T47D (cell line): ENCODE results near the gene RGL3.
"Not testable (repeated sequence)": the region's sequence is repeated elsewhere in the genome, so short reads cannot be mapped to it uniquely, and the experiment has no call there.

Experiments
- DNase-seq, 2 experiments: peaks; one replicate each; pipeline versions ENCODE4 v3.0.0 to v3.0.0-alpha.2; 2011 to 2012; ENCODE audit warnings: low read depth in 1 of 2, low spot score in 1 of 2
- JUND ChIP-seq: IDR thresholded peaks from 2 replicates; pipeline ENCODE4 v1.6.1; 2012; ENCODE audit warnings: low read depth
- in situ Hi-C: cut with HindIII; loops from 2 replicates; pipeline ENCODE4 v1.10.0; 2016; ENCODE audit warnings: low sequenced_read_pairs, low pct_unique_long_range_greater_than_20kb

The RGL3 gene

DNA sequence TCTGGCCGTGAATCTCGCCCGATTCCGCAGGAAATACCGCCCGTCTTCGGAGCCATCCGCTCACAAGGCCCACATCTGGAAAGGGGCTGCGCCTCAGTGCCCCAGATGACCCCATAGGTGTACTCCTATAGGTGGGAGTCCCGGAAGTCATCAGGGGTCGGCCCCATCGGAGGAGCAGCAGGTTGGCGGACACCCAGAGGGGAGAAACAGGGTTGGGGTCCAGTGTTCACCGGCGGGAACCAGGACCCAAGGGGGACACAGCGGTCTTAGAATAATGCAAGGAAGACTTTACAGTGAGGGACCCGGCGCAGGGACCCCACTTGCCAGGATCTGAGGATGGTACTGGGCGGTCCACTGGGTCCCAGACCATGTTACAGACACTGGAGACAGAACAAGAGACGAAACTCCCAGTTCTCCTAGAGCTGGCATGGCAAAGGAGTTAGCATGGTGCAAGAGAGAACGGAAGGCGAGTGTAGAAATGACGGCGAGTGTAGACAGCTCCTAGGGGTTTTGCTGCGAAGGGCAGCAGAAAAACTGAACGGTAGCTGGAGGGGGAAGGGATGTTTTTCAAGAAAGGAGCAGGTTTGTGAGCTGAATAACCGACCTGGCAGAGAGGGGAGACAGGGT, 4.2 kb upstream of the RGL3 start:
- TF ChIP-seq JUND, result no peak
- no peak for DNase-seq
- in situ Hi-C loops, result no loop called here

DNA sequence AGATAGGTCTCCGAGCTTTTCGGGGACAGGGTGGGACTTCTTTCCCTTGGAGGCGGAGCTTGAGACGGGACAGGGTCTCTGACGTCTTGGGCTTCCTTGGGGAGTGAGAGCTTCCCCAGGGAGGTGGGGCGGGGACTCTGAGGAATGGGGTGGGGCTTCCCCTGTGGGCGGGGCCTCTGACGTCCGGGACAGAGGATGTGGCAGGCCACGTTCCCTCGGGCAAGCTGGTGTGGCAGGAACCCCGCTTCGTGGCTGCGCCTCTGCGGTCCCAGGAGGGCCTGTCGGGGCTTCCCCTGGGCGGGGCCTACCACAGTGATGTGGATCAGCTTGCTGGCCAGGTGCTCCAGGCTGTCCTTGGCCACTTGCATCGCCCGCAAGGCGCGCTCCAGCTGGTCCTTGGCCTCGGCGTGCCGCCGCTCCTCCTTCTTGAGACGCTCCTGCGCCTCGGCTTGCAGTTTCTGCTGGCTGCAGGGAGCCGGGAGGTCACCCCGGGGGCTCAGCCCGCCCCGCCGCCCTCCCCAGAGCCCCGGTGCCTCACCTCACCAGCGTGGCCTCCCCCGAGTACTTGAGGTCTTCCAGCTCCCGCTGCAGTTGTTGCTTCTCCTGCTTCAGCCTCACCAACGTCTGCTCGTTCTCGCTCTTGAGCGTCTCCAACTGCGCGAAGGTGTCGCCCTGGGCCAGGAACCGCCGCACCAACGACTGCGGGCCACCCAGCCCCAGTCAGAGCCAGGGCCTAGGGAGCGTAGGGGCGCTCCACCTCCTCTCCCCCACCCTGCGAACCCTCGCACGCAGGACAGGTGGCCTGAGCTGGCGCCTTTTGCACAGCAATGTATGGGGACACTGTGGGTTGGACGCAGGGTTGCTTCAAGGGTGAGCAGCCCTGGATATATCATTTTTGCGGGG, 3.3 kb upstream of the RGL3 start:
- TF ChIP-seq JUND, result no peak
- DNase-seq, result peak; percentile 95 to 97
- in situ Hi-C loops, result no loop called here

DNA sequence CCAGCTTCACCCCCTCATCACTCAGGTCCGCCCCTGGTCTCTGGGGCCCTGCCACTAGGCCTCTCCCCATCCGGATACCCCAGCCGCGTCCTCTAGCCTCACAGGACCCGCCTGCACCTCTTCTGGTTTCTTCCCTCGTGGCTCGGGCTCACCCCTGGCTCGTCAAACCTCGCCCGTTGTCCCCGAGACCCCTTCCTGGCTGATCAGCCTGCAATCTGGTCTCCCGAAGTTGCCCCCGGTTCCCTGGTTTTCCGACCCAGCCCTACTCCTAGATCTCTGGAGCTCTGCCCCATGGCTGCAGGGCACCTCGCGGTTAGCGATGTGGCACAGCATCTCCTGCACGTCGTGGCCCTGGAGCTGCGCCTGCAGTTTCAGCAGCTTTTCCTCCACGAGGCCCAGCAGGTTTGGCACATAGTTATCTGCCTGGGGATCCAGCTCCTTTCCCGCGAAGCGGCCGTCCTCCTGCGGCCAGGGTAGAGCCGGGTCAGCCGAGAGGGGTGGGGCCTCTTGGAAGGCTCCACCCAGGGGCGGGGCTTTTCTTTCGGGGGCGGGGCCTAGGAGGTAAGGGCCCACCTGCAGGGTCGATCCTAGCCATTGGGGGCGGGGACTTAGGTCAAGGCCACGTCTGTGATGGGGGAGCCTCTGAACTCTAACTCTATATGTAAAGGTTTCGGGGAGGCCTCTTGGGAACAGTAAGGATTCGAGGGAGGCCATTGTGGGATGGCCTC, 2.4 kb upstream of the RGL3 start:
- in situ Hi-C loops, result no loop called here
- DNase-seq, result peak; percentile 88 to 90
- no peak for TF ChIP-seq JUND

DNA sequence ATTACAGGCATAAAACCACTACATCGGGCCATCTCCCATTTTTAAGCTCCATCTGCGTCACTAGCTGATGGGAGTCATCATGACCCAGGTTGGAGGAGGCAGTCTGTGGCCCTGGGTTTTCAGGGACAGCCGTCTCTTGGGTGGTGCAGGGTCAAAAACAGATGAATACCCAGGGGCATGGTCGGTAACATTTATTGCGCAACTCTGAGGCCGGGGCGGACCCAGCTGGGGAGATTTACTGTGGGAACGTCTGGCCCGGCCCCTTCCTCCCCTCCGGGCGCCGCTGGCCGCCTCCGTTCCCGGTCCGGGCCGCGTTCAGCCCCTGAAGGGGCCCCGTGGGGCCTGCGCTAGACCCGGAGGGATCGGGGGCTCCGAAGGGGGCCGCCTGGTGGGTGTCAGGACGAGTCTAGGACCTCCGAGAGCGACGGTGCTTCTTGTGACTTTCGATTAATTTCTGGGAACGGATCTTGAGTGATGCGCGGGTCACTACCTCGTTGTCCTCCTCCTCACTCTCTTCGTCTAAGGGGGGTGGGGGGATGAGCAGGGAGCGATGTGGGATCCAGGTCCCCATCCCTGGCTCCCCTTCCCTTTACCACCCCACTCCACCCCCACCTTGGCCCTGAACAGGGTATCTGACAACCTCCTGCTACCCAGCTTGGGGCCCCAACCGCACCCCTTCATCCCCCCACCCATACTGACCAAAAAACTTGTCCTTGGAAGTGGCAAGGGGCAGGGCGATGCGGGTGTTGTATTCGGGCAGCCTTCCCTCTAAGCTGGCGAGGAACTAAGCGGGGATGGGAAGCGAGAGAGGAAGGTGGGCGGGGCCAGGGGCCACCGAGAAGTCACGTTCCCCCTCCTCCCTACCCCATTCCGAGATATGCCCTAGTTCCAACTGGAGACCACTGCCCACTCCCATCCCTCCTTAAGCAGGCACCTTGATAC, 1.6 kb upstream of the RGL3 start:
- in situ Hi-C loops, result no loop called here
- DNase-seq, result peak in 1 of 2 experiments; percentile 58

DNA sequence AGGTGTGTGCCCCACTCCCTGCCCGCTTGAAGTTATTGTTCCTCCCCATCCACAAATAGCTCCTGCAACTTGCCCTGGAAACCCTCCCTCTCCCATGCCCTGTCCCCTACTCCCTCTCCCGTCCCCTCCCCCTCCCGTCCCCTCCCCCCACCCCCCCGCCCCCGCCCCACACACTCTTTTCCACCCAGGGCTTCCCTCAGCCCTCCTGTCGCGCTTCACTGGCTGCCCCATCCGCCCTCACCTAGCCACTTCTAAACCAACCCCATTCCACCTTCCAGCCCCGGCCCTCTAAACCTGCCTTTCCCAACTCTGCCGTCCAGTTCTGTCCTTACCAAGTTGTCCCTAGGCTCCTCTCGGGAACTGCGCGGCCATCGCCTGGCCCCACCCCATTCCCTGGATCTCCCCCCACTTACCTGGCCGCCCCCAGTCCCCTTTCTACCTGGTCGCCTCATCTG, 993 bp downstream of the RGL3 start:
- no peak for DNase-seq

More for the DNA sequence above, 1.6 kb upstream of the RGL3 start:
- no peak for TF ChIP-seq JUND

DNA sequence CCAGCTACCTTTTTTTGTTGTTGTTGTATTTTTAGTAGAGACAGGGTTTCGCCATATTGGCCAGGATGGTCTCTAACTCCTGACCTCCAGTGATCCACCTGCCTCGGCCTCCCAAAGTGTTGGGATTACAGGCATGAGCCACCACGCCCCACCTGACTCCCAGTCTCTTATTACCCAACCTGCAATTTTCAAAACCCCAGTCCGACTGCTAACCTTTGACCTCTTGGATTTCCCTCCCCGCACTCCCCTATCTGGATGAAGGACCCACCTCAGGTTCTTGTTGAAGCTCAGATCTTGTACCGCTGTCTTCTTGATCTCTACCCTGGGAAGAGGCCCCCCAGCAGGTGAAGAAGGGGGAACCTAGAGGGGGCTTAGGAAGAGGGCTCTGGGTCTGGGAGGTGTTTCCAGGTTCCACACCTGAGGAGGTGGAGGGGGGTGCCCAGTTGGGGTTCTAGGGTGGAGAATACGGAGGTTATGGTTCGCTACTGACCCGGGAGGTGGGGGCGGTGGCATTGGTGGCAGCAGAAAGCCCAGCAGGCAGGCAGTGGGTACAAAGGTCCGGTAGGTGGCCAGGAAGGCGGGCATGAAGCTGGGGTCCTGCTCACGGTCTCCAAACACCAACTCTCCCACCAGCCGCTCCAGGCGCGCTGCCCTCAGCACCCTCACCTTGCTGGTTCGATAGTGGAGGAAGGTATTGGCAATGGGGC, 2.6 kb downstream of the RGL3 start:
- TF ChIP-seq JUND, result no peak
- no peak for DNase-seq
- in situ Hi-C loops, result no loop called here

More for the DNA sequence above, 993 bp downstream of the RGL3 start:
- in situ Hi-C loops, result no loop called here
- no peak for TF ChIP-seq JUND

DNA sequence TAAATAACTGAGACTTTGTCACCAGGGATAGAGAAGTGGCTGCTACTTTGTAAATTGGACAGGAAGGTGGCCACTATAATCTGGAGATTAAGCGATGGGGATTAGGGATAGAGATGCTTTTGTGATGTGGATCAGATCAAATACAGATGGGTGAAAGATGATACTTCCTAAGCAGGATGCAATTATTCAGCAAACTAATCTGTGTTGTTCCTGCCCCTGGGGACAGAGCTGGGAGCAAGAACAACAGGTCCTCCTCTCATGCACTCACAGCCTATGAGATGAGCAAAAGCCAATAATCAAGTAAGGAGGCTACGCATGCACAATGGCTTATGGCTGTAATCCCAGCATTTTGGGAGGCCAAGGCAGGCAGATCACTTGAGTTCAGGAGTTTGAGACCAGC, 4.6 kb downstream of the RGL3 start:
- no peak for DNase-seq
- in situ Hi-C loops, result no loop called here
- TF ChIP-seq JUND, result no peak

DNA sequence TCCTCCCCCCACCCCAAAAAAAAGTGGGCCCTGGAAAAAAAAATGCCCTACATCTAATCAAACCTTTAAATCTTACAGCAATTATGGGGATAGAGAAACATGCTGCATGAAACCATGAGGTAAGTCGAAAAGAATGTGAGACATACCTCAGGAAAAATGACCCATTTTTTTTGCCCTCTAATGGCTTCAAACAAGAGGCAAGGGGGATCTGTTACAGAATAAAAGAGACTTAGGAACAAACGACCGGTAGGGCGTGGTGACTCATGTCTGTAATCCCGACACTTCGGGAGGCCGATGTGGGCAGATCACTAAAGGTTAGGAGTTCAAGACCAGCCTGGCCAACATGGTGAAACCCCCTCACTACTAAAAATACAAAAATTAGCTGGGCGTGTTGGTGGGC, 8.4 kb downstream of the RGL3 start:
- no peak for TF ChIP-seq JUND
- no peak for DNase-seq
- in situ Hi-C loops, result no loop called here

DNA sequence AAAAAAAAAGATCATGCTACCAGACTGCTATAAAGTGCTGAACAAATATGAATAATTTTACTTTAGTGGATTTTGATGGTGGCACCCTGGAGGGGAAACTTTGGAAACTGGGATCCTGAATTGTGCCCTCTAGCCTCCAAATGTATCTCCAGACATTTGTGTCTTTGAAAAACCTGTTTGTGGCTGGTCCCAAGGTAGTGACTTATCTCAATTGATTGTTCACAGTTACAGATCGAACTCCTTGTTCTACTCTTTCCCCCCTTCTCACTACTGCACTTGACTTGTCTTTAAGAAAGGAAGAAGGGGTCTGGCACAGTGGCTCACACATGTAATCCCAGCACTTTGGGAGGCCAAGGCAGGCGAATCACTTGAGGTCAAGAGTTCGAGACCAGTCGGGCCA, 10.5 kb downstream of the RGL3 start:
- no peak for TF ChIP-seq JUND
- in situ Hi-C loops, result no loop called here
- no peak for DNase-seq

DNA sequence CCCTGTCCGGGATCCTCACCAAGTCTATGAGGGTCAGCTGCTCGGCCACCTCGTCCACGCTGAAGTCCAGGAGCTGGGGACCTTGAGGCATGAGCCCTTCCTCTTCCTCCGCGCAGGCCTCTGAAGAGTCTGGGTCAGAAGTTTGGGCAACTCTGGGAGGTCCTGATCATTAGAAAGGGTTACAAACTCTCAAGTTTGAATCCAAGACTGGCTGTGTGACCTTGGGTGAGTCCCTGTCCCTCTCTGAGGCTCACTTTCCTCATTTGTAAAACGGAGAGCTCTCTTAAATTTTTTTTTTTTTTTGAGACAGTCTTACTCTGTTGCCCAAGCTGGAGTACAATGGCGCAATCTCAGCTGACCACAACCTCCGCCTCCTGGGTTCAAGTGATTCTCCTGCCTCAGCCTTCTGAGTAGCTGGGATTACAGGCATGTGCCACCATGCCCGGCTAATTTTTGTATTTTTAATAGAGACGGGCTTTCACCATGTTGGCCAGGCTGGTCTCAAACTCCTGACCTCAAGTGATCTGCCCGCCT, 12.3 kb downstream of the RGL3 start:
- DNase-seq, in situ Hi-C loops: not testable (repeated sequence)

DNA sequence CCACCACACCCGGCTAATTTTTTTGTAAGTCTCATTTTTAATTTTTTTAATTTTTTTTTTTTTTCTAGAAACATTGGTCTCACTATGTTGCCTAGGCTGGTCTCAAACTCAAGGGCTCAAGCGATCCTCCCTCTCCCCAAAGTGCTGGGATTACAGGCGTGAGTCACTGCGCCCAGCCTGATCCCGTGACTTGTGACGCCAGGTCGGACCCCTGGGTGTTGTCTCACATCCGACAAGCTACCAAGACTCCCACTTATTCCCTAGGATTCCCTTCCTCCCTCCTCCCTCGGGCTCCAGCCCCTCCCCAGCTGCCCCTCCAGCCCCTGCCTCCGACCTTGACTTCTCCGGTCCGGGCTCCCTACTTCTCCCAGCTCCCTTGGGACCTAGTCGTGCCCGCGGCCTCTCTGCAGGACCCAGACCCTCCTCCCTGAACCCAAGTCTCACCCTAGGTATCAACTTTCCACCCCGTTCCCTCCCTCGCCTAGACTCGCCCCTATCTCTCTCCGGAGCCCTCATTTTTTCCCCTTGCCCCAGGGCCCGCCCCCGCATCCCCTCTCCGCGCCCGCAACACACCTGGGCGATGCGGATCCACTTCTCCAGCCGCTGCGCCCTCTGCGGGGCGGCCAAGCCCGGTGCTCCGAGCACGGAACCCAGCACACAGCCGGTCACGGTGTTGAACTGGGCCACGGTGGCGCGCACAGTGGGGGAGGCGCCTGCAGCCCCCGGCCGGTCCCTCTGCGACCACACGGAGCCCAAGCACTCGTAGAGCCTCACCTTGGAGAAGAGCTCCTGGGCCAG, 13.1 kb downstream of the RGL3 start:
- no peak for TF ChIP-seq JUND
- DNase-seq, result no peak
- in situ Hi-C loops, result no loop called here
